HTERT RPE-1 (cell line): Measurements from ENCODE around the gene ADGB.
"Not testable (repeated sequence)": the region's sequence is repeated elsewhere in the genome, so short reads cannot be mapped to it uniquely, and the experiment has no call there.

Experiments
- in situ Hi-C: fragments of 300-500 bp; cut with MboI; formaldehyde crosslinking; loops from 4 replicates; pipeline ENCODE4 v1.14.3; 2020; ENCODE audit warnings: low sequenced_read_pairs

The ADGB gene

DNA sequence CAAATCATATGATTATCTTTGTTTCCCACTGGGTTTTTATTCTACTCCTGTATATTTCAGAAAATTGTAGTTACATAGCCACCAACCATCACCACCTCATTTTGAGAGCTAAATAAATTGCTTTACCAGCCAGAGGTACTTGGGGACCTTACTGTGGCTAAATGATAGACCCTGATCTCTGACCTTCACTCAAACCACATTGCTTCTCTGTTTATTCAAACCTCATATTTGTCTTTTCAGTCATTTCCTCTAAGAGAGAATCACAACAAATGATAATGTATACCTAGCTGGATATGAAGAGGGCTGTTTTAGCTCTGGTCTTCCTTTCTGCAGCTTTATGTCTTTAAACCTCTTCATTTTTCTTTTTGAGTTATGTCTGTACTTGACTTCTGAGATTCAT lies 142.8 kb downstream of the ADGB start:
- in situ Hi-C loops = no loop called here

GRCh38 chr6:146753306-146753705 lies 154.5 kb downstream of the ADGB start:
- in situ Hi-C loops = no loop called here

GRCh38 chr6:146767632-146768031 lies 168.9 kb downstream of the ADGB start:
- in situ Hi-C loops = no loop called here

- in situ Hi-C loops = no loop called here
These were observed 169.9 kb downstream of the ADGB start for GRCh38 chr6:146768722-146769121.

GRCh38 chr6:146770275-146770964 lies 171.6 kb downstream of the ADGB start:
- in situ Hi-C loops = no loop called here

- in situ Hi-C loops = no loop called here
These were observed 172.4 kb downstream of the ADGB start for GRCh38 chr6:146770965-146771735.

DNA sequence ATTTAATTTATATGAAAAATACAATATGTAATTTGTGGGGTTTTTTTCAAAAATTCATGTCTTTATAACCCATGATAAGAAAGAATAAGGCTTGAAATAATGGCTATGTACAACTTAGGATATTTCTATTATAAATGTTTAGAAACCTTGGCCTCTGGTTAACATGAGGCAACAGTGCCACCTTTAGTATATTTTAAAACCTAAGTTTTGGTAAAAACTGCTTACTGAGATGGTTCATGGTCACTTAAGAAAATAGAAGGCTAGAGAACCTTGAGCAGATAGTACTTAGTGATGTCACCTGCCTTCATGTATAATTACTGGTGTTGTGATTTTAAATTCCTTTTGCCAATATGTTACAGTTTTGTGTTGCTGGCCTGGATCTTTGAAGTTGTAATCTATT lies 176.4 kb downstream of the ADGB start:
- in situ Hi-C loops = no loop called here

DNA sequence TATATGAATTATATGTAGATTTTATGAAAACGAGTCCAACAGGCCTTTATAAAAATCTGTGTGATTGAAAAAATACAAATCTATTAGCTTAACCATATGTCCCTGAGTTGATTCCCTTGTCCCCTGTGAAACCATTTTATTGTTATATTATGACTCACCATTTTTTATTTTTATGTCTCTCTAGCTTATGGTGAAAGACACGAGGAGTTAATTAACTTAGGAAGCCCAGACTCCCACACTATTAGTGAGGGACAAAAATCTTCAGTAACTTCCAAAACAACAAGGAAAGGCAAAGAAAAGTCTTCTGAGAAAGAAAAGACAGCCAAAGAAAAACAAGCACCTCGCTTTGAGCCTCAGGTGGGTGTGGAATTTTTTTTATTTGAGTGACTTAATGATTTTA lies 183.1 kb downstream of the ADGB start:
- in situ Hi-C loops = no loop called here

DNA sequence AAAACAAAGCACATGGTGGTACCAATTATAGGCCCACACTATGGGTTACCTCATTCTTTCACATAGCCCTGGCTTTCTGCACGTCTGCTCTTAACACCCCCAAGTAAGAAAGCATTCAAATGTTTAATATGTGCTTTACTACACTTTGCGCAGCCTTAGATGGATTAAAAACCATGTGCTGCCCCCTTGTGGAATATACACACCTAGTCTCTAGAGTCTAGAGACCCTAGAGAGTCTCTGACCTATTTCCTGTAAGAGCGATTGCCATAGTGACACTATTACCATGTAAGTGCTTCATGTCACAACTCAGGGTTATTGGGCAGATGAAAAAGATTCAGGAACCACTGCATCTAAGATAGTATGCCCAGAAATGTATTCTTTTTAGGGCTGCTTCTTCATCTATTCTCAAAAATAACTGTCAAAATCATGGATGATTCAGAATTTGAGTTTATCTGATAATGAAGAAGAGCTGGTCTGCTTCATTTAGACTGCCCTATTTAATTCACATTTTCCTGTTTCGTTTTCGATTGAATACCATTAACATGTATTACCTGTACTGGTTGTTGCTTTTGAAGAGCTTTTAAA lies 186.3 kb downstream of the ADGB start:
- in situ Hi-C loops = no loop called here

DNA sequence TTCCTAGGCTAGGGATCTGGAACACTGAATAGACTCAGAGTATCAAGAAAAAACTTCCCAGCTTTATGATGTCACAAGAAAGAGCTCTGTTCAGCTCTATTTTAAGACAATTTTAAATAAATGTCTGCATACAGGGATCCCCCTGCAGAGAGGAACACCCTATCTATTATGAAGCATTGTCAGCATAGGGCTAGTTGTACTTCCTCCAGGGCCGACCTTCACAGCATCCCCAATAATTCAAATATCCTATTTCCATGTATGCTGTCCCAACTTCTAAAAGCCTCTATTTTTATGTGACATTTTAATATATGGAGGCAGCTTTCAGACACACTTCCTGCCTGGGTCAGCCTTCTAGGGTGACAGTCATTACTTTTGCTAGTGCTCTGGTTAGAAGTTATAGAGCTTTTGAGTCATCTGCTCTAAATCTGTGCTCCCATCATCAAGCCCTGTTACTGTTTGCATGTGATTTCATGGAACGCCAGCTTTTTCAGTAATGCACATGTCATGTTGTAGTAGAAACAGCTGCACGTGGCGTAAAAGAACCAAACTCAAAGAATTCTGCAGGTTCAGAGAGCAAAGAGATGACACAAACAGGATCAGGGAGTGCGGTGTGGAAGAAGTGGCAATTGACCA lies 189.2 kb downstream of the ADGB start:
- in situ Hi-C loops = no loop called here

GRCh38 chr6:146790561-146791091 lies 191.9 kb downstream of the ADGB start:
- in situ Hi-C loops = no loop called here

- in situ Hi-C loops = no loop called here
These were observed 193.2 kb downstream of the ADGB start for GRCh38 chr6:146791930-146792329.

GRCh38 chr6:146793218-146793617 lies 194.4 kb downstream of the ADGB start:
- in situ Hi-C loops = not testable (repeated sequence)

DNA sequence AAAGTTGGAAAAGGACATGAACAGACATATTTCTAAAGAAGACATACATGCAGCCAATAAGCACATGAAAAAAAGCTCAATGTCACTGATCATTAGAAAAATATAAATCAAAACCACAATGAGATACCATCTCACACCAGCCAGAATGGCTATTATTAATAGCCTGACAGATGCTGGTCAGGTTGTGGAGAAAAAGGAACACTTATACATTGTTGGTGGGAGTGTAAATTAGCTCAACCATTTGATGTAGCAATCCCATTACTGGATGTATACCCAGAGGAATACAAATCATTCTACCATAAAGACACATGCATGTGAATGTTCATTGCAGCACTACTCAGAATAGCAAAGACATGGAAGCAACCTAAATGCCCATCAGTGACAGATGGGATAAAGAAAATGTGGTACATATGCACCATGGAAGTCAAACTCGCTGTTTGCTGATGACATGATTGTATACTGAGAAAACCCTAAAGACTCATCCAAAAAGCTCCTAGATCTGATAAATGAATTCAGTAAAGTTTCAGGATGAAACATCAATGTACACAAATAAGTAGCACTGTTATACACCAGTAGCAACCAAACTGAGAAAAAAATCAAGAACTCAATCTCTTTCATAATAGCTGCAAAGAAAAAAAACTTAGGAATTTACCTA lies 196.8 kb downstream of the ADGB start:
- in situ Hi-C loops = no loop called here

DNA sequence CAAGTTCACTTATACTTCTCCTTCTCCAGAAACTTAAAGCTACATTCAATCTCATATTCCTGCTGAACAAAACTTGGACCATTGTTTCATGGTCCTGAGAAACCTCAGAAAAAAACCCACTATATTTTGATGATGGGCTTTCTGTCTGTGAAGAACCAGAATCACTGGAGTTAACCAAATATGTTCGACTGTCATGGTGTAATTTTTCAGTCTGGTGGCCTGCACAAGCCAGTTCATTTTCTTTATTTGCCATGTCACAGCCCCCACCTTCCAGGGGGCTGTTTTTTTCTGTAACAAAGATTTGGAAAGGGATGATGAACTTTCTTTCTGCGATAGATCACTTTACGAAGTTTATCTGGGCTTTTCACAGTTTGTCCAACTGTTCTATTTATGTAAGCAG lies 204.4 kb downstream of the ADGB start:
- in situ Hi-C loops = not testable (repeated sequence)

DNA sequence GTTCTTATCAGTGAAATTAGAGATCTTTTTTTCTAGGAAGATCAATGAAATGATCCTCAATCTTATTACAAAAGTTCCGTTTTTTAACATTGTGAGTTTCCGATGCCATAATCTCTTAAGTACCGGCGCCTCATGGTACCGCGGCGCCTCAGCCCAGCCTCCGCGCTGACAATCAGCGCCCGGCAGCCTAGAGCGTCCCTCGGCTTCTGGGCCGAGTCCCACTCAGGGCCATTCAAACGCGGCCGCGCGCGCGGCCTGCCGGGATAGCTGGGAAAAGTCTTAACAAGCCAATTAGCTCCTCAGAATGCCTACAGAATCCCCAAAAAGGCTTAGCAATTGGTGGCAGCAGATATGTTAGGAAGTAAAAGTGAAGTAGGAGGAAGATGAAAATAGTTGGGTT lies 204.8 kb downstream of the ADGB start:
- in situ Hi-C loops = no loop called here

GRCh38 chr6:146805546-146806325 lies 207.0 kb downstream of the ADGB start:
- in situ Hi-C loops = no loop called here

GRCh38 chr6:146809014-146809413 lies 210.2 kb downstream of the ADGB start:
- in situ Hi-C loops = not testable (repeated sequence)

DNA sequence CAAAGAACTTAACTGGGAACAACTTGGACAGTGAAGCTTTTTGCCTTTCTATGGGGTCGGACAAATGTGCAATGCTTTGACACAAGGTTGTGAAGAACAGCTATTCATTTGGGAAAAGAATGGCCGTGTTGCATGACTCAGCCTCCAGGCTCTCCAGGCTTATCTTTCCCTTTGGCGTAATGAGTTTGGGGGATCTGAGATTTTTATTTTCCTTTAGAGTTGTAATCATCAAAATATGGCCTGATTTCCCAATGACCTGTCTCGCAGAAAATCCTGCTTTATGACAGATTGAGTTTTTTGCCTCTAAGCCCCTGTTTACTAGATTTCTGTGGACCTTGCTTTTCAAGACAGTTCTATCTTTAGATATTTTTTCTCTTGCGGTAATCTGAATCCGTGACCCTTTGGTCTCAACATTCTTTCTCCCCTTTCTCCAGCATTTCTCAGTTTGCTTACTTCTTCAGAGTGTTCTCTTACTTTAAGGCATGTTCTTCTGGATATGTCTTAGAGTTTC lies 214.1 kb downstream of the ADGB start:
- in situ Hi-C loops = not testable (repeated sequence)

GRCh38 chr6:146813554-146813953 lies 214.8 kb downstream of the ADGB start:
- in situ Hi-C loops = no loop called here
